Duodenal mucosa (tissue), 2 donors: ENCODE measurements around the gene SLC2A5.
"Not testable (repeated sequence)": the region's sequence is repeated elsewhere in the genome, so short reads cannot be mapped to it uniquely, and the experiment has no call there.

Experiments used
- H3K27ac ChIP-seq: one replicate; pipeline ENCODE4 v1.7.0; 2013; ENCODE audit warnings: low read depth, low read length
- H3K27me3 ChIP-seq, 2 donors: one replicate each; pipeline ENCODE4 v1.7.0; 2013; ENCODE audit warnings: low read length in 2 of 2, control low read depth in 1 of 2; ENCODE audit not compliant: insufficient read depth in 2 of 2, control insufficient read depth in 1 of 2
- H3K36me3 ChIP-seq, 2 donors: one replicate each; pipeline ENCODE4 v1.7.0; 2013; ENCODE audit warnings: low read length in 2 of 2, control low read depth in 1 of 2; ENCODE audit not compliant: insufficient read depth in 2 of 2, control insufficient read depth in 1 of 2
- H3K4me1 ChIP-seq, 2 donors: one replicate each; pipeline ENCODE4 v1.7.0; 2013; ENCODE audit warnings: low read length in 2 of 2, control low read depth in 1 of 2; ENCODE audit not compliant: insufficient read depth in 2 of 2, control insufficient read depth in 1 of 2
- H3K4me3 ChIP-seq, 2 donors: one replicate each; pipeline ENCODE4 v1.7.0; 2013; ENCODE audit warnings: low read length in 2 of 2, low read depth in 1 of 2
- H3K9ac ChIP-seq, 2 donors: one replicate each; pipeline ENCODE4 v1.7.0; 2013; ENCODE audit warnings: low read length in 2 of 2, low read depth in 1 of 2
- H3K9me3 ChIP-seq, 2 donors: one replicate each; pipeline ENCODE4 v1.7.0; 2013; ENCODE audit warnings: low read length in 2 of 2, control low read depth in 1 of 2; ENCODE audit not compliant: control insufficient read depth in 1 of 2

The SLC2A5 gene

DNA sequence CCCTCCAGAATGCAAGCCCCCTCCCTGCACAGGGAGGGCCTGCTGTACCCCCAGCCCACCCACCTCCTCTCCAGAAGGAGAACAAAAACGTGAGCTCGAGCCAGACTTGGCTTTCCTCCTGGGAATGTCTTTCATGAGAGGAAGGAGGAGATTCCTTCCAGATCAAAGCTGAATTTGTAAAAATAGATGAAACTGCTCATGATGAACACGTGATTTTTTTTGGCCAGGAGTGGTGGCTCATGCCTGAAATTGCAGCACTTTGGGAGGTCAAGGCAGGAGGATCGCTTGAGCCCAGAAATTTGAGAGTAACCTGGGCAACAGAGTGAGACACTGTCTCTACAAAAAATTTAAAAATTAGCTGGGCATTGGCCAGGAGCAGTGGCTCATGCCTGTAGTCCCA, 37.7 kb upstream of the SLC2A5 start:
- H3K36me3 ChIP-seq, result peaks cover 0 to 22% of the 10 kb centered on the region in 2 donors
- no peaks in the 10 kb centered on the region for H3K9me3 ChIP-seq
- no peaks in the 10 kb centered on the region for H3K27me3 ChIP-seq
- H3K4me1 ChIP-seq, result peaks cover 0 to 4% of the 10 kb centered on the region in 2 donors
- no peak overlapping the region for H3K27ac ChIP-seq
- H3K9ac ChIP-seq, result no peak overlapping the region
- no peak overlapping the region for H3K4me3 ChIP-seq

DNA sequence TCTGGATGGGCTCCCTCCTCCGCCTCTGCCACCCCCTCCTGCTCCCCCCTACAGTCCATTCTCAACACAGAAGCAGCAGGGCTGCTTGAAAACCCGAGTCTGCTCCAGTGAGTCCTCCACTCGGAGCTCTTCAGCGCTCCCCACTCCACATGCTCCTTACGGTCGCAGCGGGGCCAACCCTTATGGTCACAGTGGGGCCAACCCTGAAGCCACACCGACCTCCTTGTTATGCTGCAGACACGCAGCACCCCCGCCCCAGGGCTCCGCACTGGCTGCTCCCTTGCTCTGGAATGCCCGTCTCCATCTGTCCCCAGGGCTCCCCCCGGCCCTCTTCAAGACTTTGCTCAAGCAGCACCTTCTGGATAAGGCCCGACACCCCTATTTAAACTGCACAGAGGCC, 36.9 kb upstream of the SLC2A5 start:
- H3K36me3 ChIP-seq, result peaks cover 0 to 22% of the 10 kb centered on the region in 2 donors
- H3K27me3 ChIP-seq, result no peaks in the 10 kb centered on the region
- no peak overlapping the region for H3K4me3 ChIP-seq
- H3K9me3 ChIP-seq, result no peaks in the 10 kb centered on the region
- peaks cover 0 to 4% of the 10 kb centered on the region in 2 donors for H3K4me1 ChIP-seq
- H3K9ac ChIP-seq, result no peak overlapping the region
- H3K27ac ChIP-seq, result no peak overlapping the region

DNA sequence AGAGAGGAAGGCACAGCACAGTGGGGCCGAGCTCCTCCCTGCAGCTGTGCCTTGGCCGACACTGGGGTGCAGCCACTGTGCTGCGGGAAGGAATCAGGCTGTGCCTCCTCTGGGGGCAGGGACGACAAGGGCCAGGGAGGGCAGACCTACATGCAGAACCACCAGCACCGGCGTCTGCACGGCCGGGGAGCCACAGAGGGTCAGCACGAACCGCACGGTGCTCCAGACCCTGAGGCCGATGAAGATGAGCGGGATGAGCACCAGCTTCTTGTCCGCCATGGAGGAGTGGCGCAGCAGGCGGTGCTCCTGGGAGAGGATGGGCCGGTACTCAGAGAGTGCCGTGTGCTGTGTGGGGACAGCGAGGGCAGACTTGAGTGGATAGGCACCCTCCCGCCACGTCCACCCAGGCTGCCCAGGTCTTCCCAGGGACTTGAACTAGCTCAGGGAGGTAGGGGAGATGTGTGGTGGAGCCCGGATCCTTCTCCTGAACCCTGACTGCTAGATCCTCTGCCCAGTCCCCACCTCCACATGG, 36.0 kb upstream of the SLC2A5 start:
- H3K4me1 ChIP-seq, result no peaks in the 10 kb centered on the region
- no peak overlapping the region for H3K9ac ChIP-seq
- H3K4me3 ChIP-seq, result no peak overlapping the region
- no peak overlapping the region for H3K27ac ChIP-seq
- no peaks in the 10 kb centered on the region for H3K9me3 ChIP-seq
- no peaks in the 10 kb centered on the region for H3K27me3 ChIP-seq
- H3K36me3 ChIP-seq, result peaks cover 0 to 22% of the 10 kb centered on the region in 2 donors

DNA sequence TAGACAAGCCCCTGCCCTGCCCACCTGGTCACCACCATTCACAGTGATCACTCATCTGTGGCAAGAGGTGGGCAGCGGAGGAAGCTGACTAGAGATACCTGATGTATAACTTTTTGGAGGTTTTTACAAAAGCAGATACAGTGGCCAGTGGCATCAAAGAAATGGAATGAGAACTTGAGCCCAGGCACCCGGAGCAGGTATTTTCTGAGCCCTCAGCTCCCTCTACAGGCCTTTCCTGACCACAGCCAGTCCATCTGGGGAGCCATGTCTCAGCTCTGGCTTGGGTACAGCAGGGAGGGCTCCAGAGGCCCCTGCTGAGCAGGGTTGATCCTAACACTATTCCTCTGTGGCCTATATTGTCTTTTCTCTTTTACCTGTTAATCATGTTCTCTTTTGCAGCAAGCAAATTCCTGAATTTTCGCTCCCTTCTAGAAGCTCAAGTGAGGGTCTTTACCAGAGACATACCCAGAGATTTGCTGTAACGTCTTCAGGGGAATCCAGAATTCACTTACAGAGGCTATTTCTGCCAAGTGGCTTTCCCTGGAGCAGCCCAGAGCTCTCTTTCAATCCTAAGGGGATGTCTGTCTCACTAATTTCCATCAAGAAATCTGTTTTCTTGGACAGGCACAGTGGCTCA, 32.2 kb upstream of the SLC2A5 start:
- H3K9ac ChIP-seq, result no peak overlapping the region
- H3K4me1 ChIP-seq, result no peaks in the 10 kb centered on the region
- H3K4me3 ChIP-seq, result no peak overlapping the region
- peaks cover 0 to 15% of the 10 kb centered on the region in 2 donors for H3K36me3 ChIP-seq
- no peaks in the 10 kb centered on the region for H3K27me3 ChIP-seq
- no peak overlapping the region for H3K27ac ChIP-seq
- no peaks in the 10 kb centered on the region for H3K9me3 ChIP-seq

DNA sequence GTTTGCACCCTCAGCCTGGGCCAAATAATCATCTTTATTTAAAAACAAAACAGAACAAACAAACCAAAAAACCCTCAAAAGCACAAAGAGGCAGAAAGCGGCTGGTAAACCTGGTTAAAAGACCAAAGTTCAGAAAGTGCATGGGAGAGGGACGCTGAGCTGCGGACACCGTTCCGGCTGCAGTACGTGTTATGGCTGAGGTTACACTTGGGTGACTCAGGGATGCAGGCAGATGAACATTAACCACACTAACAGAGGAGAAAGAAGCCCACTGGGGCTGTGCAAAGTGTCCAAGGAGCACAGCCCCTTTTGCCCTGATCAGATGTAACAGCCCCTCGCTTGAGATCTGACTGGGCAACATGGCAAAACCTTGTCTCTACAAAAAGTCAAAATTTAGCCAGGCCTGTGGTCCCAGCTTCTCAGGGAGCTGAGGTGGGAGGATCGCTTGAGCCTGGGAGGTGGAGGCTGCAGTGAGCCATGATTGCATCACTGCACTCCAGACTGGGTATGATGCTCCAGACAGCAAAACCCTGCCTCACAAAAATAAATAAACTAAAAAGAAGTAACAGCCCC, 31.1 kb upstream of the SLC2A5 start:
- H3K9ac ChIP-seq, result no peak overlapping the region

DNA sequence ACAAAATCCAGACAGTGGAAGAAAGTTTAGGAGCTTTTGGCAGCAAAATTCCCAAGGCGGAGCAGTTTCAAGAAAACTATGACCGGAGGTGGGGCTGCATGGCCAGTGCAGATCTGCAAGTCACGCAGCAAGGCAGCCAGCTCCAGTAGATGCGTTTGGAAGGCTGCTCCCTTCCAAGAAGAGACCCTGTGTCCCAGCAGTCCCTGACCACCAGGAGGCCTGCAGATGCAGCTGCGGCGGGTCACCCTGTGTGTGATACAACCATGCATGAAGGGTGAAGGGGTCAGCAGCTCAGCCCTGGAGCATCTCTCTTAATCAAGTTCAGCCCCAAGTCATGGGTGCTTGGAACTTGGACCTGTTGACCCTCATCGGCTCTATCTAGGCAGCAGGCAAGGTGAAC, 30.1 kb upstream of the SLC2A5 start:
- Histone ChIP-seq H3K4me1 (no peaks in the 10 kb centered on the region), H3K27ac (no peak overlapping the region), H3K36me3 (peaks cover 0 to 11% of the 10 kb centered on the region in 2 donors), H3K27me3 (no peaks in the 10 kb centered on the region), H3K9ac (no peak overlapping the region), H3K9me3 (no peaks in the 10 kb centered on the region), H3K4me3 (no peak overlapping the region)

More for the DNA sequence above, 31.1 kb upstream of the SLC2A5 start:
- Histone ChIP-seq H3K9me3 (no peaks in the 10 kb centered on the region), H3K4me1 (no peaks in the 10 kb centered on the region), H3K36me3 (peaks cover 0 to 14% of the 10 kb centered on the region in 2 donors), H3K4me3 (no peak overlapping the region), H3K27ac (no peak overlapping the region), H3K27me3 (no peaks in the 10 kb centered on the region)

DNA sequence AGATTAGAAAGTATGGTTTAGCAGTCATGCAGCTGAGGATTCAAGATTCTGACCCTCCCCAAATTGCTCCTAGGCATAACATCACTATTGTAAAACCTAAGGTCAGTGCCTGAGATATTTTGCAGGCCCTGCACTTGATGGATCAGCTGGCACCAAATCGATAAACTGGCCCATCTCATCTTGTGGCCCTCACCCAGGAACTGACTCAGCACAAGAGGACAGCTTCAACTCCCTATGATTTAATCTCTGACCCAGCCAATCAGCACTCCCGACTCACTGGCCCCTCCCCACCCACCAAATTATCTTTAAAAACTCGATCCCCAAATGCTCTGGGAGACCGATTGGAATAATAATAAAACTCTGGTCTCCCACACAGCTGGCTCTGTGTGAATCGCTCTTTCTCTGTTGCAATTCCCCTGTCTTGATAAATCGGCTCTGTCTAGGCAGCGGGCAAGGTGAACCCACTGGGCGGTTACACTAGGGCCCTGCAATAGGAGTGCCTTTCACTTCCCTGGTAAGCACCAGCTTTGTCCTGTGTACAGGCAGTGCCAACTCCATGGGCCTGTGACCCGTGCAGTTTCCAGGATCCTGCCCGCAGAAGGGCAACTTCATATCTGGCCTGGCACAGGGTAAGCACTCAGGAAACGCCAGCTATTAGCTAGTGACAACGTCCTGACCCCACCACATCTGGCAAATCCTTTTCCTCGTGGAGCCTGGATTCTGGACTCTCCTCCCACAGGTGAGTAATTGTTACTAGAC, 28.7 kb upstream of the SLC2A5 start:
- Histone ChIP-seq H3K9me3 (no peaks in the 10 kb centered on the region), H3K4me3 (no peak overlapping the region), H3K27ac (no peak overlapping the region), H3K27me3 (peaks cover 0 to 2% of the 10 kb centered on the region in 2 donors), H3K4me1 (no peaks in the 10 kb centered on the region), H3K9ac (no peak overlapping the region), H3K36me3 (no peaks in the 10 kb centered on the region)

DNA sequence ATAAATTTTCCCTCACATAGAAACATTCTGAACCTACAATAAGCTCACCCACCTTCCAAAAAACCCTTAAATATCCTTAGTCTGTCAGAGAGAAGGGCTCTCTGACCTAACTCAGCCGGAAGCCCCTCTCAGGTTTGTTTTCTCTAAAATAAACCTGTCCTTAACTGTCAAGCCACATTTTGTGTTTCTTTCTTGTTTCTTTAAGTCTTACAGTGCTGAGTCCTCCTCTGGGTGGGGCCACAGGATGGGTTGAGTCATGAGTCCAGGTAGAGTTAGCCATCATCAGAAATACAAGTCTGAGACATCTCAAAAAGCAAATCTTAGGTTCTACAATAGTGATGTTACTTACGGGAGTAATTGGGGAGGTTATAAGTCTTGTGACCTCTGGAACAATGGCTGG, 26.4 kb upstream of the SLC2A5 start:
- Histone ChIP-seq H3K9ac (no peak overlapping the region), H3K4me1 (no peaks in the 10 kb centered on the region), H3K36me3 (no peaks in the 10 kb centered on the region), H3K9me3 (no peaks in the 10 kb centered on the region), H3K27ac (no peak overlapping the region), H3K27me3 (peaks cover 2 to 3% of the 10 kb centered on the region in 2 donors), H3K4me3 (no peak overlapping the region)

DNA sequence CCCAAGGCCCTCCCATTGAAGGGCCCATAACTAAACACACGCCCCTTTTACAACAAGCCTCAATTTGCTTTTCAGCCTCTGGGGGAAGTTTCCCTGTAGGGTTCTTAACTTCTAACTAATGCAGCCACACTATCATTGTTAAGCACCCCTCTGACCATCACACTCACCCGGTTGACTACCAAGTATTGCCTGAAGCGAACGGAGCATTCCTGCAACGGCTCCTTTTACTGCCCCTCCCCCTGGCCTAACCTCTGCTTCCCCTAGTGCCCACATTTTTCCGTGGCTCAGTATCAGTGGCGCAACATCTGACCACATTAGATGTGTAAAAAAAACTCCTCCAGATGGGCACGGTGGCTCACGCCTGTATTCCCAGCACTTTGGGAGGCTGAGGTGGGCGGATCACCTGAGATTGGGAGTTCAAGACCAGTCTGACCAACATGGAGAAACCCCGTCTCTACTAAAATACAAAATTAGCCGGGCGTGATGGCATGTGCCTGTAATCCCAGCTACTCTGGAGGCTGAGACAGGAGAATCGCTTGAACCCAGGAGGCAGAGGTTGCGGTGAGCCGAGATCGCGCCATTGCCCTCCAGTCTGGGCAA, 24.7 kb upstream of the SLC2A5 start:
- not testable (repeated sequence) for H3K4me3 ChIP-seq, H3K36me3 ChIP-seq, H3K27me3 ChIP-seq, H3K4me1 ChIP-seq, H3K27ac ChIP-seq, H3K9ac ChIP-seq, H3K9me3 ChIP-seq

DNA sequence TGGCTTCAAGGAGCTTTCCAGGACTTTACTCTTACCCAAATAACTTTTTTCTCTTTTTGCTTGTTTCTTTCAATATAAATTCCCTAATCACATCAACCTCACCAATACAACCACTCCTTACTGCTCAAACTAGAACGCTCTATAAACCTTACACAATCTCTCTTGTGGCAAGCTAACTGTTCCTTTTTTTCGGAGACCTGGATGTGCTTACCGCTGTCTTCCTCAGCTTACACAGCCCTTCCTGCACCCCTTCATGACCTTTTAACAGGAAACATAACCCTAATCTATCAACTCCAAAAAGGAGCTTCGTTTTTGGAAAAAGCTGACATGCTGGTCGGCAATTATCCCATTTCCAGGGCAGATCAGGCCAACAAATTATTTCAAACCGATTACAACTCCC, 24.1 kb upstream of the SLC2A5 start:
- Histone ChIP-seq H3K4me1 (no peaks in the 10 kb centered on the region), H3K36me3 (no peaks in the 10 kb centered on the region), H3K9me3 (no peaks in the 10 kb centered on the region), H3K4me3 (no peak overlapping the region), H3K9ac (no peak overlapping the region), H3K27ac (no peak overlapping the region), H3K27me3 (peaks cover 2 to 3% of the 10 kb centered on the region in 2 donors)
